Pancreas (tissue), 10 donors: ENCODE data around the gene PCLO. TPM values are rescaled to one million over a fixed set of nuclear protein-coding genes. Genes with fewer than 3 reads are reported as not detected.

Source experiments
- ATAC-seq, 4 donors: fragments of 200-7000 bp; cut with Tn5 transposase; one replicate each; pipeline versions ENCODE4 v1.8.0 to v1.9.1; 2020; ENCODE audit warnings: mild to moderate bottlenecking in 4 of 4, moderate library complexity in 4 of 4
- DNase-seq, 6 donors: peaks; one replicate each; pipeline ENCODE4 v3.0.0-alpha.2; 2020
- FAIRE-seq: peaks from 2 replicates; lab custom pipeline; 2012; peaks lifted over from hg19 to GRCh38; lab: Jason Lieb, UNC
- H3K27ac ChIP-seq, 4 donors: fragments of 200-600 bp; sonication (generic); 1 replicate in 3 of 4; 2 replicates in 1 of 4; pipeline versions ENCODE4 v1.5.0 to v1.8.0; 2020
- H3K27me3 ChIP-seq, 4 donors: fragments of 200-600 bp; one replicate each; pipeline ENCODE4 v1.8.0; 2021
- H3K36me3 ChIP-seq, 3 donors: fragments of 200-600 bp; sonication (generic) in 1 of 3; one replicate each; pipeline versions ENCODE4 v1.5.0 to v1.8.0; 2020 to 2021
- H3K4me1 ChIP-seq, 3 donors: fragments of 200-600 bp; one replicate each; pipeline ENCODE4 v1.8.0; 2021
- H3K4me3 ChIP-seq, 4 donors: fragments of 200-600 bp; sonication (generic) in 2 of 4; one replicate each; pipeline versions ENCODE4 v1.5.0 to v1.8.0; 2020 to 2021
- H3K9me3 ChIP-seq, 4 donors: fragments of 200-600 bp; one replicate each; pipeline ENCODE4 v1.8.0; 2021
- CTCF ChIP-seq, 4 donors: fragments of 200-600 bp; sonication (generic) in 3 of 4; IDR thresholded peaks; one replicate each; pipeline versions ENCODE4 v1.5.0 to v1.8.0; 2021; ENCODE audit warnings: antibody characterized with exemption in 4 of 4
- WGBS, 2 donors: extraction: QIAGEN DNeasy Blood & Tissue Kit; methylation state at CpG; one replicate each; pipeline ENCODE4 v1.1.7; 2013; 5-methylcytosine and 5-hydroxymethylcytosine counted together
- intact Hi-C, 3 donors: fragments of 100-400 bp; cut with DNase I; formaldehyde crosslinking; loops; one replicate each; pipeline versions ENCODE4 v1.11.1 to v1.14.2; 2022
- polyA plus RNA-seq, 2 donors: library from polyadenylated mRNA; stranded (reverse); fragments of 200-250 nt; gene quantifications; one replicate each; pipeline ENCODE4 v1.2.3, GENCODE V29; 2013
- total RNA-seq, 6 donors: library from RNA; stranded (reverse); fragmentation: NEBNext Ultra II Directional in 4 of 6; extraction: Animal tissue kit (Norgen Biotek cat#: 25700) in 4 of 6; gene quantifications; one replicate each; pipeline versions ENCODE4 v1.2.1 to v1.2.4, GENCODE V29; 2021 to 2023
- donor health status: healthy with polysubstance abuse.
- donor health status: DM: no; HTN: no; CAD: no; lungs with moderate emphysema.
- donor health status: DM: no; HTN: no; CAD: no.
- donor health status: control.
- donor health status: control.
- donor health status: Bipolar disorder and iron deficiency.
- donor health status: DM: yes; HTN: yes; CAD: no.
- donor health status: DM: no; HTN: no; CAD: no.
- donor health status: DM: no; HTN: no; CAD: no.
- donor health status: DM: yes; HTN: yes; CAD: no.

Gene PCLO
- total and polyA plus RNA-seq, 8 donors = 1.9 to 5.6 (median 4.6) TPM

- Histone ChIP-seq H3K27me3 (no peaks in the 10 kb centered on the region), H3K27ac (no peak overlapping the region), H3K4me3 (no peak overlapping the region), H3K4me1 (no peaks in the 10 kb centered on the region), H3K9me3 (no peaks in the 10 kb centered on the region), H3K36me3 (no peaks in the 10 kb centered on the region)
- TF ChIP-seq CTCF (IDR thresholded peaks at IDR 0.05) = no peak
- DNase-seq = no peak
- intact Hi-C loops = no loop called here
- ATAC-seq = no peak
- 84 to 88% methylated on average over 6 of the region's 6 CpGs for WGBS, 2 donors
- no peak for FAIRE-seq
Measured at GRCh38 chr7:82865856-82866255, 296.8 kb downstream of the PCLO start.

GRCh38 chr7:82859106-82859850 is 303.4 kb downstream of the PCLO start:
- H3K9me3 ChIP-seq = no peaks in the 10 kb centered on the region
- H3K27me3 ChIP-seq = no peaks in the 10 kb centered on the region
- H3K4me3 ChIP-seq = no peak overlapping the region
- 52 to 69% methylated on average over 1 of the region's 1 CpG for WGBS, 2 donors
- DNase-seq = no peak
- TF ChIP-seq CTCF (IDR thresholded peaks at IDR 0.05) = no peak
- no peaks in the 10 kb centered on the region for H3K4me1 ChIP-seq
- H3K27ac ChIP-seq = no peak overlapping the region
- H3K36me3 ChIP-seq = no peaks in the 10 kb centered on the region
- intact Hi-C loops = no loop called here
- FAIRE-seq = no peak
- no peak for ATAC-seq

- DNase-seq (no peak), FAIRE-seq (no peak), ATAC-seq (no peak)
- no peak for TF ChIP-seq CTCF (IDR thresholded peaks at IDR 0.05)
- Histone ChIP-seq H3K27ac (no peak overlapping the region), H3K27me3 (no peaks in the 10 kb centered on the region), H3K9me3 (no peaks in the 10 kb centered on the region), H3K4me3 (no peak overlapping the region), H3K4me1 (no peaks in the 10 kb centered on the region), H3K36me3 (no peaks in the 10 kb centered on the region)
- intact Hi-C loops = no loop called here
- 91 to 94% methylated on average over 4 of the region's 4 CpGs for WGBS, 2 donors
Measured at GRCh38 chr7:82851121-82851520, 311.6 kb downstream of the PCLO start.

GRCh38 chr7:82841828-82842227 is 320.9 kb downstream of the PCLO start:
- Histone ChIP-seq H3K36me3 (no peaks in the 10 kb centered on the region), H3K27ac (no peak overlapping the region), H3K27me3 (no peaks in the 10 kb centered on the region), H3K4me1 (no peaks in the 10 kb centered on the region), H3K9me3 (no peaks in the 10 kb centered on the region), H3K4me3 (no peak overlapping the region)
- FAIRE-seq (no peak), ATAC-seq (no peak), DNase-seq (no peak)
- intact Hi-C loops = no loop called here
- 90 to 100% methylated on average over 1 of the region's 1 CpG for WGBS, 2 donors
- TF ChIP-seq CTCF (IDR thresholded peaks at IDR 0.05) = no peak

GRCh38 chr7:82840061-82840460 is 322.6 kb downstream of the PCLO start:
- DNase-seq (no peak), FAIRE-seq (no peak), ATAC-seq (no peak)
- Histone ChIP-seq H3K27ac (no peak overlapping the region), H3K27me3 (no peaks in the 10 kb centered on the region), H3K36me3 (no peaks in the 10 kb centered on the region), H3K4me1 (no peaks in the 10 kb centered on the region), H3K9me3 (no peaks in the 10 kb centered on the region), H3K4me3 (no peak overlapping the region)
- WGBS, 2 donors = 77 to 90% methylated on average over 3 of the region's 3 CpGs
- no peak for TF ChIP-seq CTCF (IDR thresholded peaks at IDR 0.05)
- intact Hi-C loops = no loop called here
